NCI-H2081 treated with DMSO at 0.1 percent for 48 hours (cell line): ENCODE results near the gene FNIP2.
"Not testable (repeated sequence)": the region's sequence is repeated elsewhere in the genome, so short reads cannot be mapped to it uniquely, and the experiment has no call there.

ENCODE experiments used
- DNase-seq: peaks from one replicate; lab custom pipeline; 2025; lab: John Stamatoyannopoulos, UW

The FNIP2 gene

DNA sequence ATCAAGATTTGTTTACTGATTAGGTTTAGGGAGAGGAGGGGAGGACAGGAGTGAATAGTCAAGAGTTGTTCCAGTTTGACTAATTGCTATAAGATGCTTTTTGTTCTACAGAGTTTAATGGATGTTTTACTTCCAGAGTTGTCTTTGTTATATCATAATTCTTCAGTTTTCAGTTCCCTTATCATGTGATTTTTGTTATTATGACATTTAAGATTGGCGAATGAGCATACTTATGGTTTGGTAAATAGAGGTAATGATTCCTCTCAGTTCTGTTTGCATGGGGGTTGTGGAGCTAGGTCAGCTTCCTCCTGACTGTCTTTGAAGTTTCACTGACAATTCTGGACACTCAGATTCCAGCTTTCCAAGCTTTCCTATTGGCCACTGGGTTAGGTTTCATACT is 24.6 kb downstream of the FNIP2 start:
- not testable (repeated sequence) for DNase-seq

GRCh38 chr4:158796370-158797140 is 27.7 kb downstream of the FNIP2 start:
- DNase-seq, result no peak

- no peak for DNase-seq
Observed at GRCh38 chr4:158798062-158798461, 29.2 kb downstream of the FNIP2 start.

DNA sequence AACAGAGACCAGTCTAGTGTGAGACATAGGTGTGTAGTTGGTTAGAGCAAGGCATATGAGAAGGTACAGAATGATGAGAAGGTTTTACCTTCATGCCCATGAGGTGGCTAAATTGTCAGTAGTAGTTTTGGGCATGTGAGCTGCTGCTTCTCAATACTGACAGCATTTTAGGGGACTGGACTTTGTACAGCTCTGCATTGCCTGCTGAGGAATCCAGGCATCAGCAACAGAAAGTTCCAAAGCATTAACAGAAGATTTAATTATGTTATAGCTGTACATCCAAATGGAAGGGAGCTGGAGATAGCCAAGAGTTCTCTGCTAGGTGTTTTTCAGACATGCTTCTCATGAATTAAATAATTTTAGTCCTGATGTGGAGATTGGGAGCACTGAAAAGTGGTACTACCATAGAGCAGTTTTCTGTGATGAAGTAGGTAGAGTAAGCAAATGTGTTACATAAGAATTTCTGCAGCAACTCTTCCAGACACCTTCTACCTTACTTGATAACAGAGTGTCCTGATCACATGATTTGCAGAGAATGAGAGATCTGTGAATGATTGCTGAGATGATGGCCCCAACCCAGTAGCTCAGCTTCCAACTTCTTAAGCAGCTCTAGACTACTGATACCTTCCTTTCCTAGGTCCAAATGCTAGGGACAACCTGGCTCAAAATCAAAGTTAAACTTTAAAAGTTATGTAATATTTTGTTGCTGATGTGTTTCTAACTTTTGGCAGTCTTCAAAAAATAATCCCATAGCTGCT is 30.4 kb downstream of the FNIP2 start:
- no peak for DNase-seq

DNA sequence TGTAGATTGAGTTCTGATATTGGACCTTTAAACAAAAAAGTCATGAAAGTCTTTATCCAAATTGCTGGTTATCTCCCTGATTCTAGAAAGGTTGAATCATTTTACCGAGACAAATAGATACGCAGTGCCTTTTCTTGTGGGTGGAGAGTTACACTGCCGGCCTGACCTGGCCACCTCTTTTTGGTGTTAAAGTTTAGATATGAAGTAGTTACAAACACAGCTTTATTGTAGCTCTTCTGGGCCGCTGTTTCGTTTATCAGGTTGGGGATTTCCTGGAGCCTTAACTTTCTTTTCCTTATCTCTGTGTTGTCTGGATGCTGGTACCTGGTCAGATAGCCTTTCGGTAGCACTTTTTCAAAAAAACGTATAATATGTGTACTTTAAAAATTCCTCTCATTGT is 31.0 kb downstream of the FNIP2 start:
- no peak for DNase-seq

GRCh38 chr4:158801066-158801465 is 32.2 kb downstream of the FNIP2 start:
- no peak for DNase-seq

- no peak for DNase-seq
Observed at GRCh38 chr4:158801677-158802076, 32.9 kb downstream of the FNIP2 start.

DNA sequence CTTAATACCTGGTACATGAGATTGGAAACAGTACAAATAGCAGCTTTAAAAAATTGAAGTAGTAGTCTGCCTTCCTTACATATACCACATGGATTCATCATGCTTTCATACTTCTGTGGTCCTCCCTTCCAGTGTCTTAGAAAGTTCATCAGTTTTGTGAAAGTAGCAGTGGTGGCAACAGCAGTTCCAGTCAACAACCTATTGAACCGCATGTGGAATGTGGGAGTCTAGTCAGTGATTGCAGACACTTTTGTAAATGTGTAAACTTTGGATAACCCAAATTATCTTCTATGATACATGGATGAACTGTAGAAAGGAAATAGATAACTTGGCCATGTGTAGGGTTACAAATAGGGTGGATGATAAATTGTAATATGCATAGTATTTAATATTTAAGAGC is 34.1 kb downstream of the FNIP2 start:
- no peak for DNase-seq

GRCh38 chr4:158805635-158806471 is 37.0 kb downstream of the FNIP2 start:
- no peak for DNase-seq

GRCh38 chr4:158807691-158808090 is 38.9 kb downstream of the FNIP2 start:
- DNase-seq, result no peak

GRCh38 chr4:158808399-158808798 is 39.6 kb downstream of the FNIP2 start:
- no peak for DNase-seq

- DNase-seq, result not testable (repeated sequence)
Observed at GRCh38 chr4:158809208-158809607, 40.4 kb downstream of the FNIP2 start.

- DNase-seq, result no peak
Observed at GRCh38 chr4:158809611-158810486, 41.0 kb downstream of the FNIP2 start.

DNA sequence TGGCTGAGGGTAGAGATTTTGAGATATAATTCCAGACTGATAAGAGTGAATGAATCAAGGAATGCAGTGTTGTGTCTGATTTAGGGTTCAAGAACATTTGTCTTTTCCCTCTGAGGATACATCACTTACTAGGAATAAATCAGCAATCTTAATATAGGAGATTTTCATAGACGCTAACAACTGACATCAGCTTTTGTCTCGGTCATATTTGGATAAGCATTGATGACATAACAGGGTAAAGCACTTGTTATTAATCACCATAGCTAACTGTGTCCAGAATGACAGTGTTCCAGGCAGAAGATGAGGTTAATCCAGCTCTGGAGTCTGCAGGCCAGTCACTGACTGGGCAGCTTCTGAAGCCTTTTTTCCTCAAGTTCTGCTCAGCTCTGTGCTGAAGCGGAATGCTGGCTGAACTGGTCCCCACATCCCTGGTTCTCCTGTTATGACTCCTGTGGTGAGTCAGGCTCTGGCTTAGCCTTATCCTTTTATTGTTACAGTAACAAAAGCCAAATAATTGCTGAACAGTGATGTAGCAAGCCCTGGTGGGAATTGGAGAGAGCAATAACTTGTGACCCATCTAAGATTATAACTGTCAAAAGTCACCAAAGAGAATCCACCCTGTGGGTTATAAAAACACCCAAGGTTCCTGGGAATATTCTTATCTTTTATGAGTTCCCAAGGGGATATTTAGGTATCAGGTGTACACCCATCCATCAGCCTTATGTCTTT is 41.8 kb downstream of the FNIP2 start:
- no peak for DNase-seq

DNA sequence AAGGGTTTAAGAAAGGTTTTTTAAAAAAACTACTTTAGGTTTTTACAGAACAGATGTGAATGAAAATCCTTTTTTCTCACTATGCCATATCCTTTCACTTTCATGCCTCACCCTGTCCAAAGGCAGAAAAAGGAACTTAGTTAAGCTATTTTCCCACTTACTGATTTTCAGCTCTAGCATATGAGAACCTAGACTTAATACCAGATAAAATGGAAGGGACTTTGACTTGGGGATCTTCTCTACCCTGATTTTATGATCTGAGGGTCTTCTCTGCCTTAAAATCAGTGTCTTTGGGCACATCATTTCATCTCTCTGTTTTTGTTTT is 42.4 kb downstream of the FNIP2 start:
- DNase-seq, result no peak

DNA sequence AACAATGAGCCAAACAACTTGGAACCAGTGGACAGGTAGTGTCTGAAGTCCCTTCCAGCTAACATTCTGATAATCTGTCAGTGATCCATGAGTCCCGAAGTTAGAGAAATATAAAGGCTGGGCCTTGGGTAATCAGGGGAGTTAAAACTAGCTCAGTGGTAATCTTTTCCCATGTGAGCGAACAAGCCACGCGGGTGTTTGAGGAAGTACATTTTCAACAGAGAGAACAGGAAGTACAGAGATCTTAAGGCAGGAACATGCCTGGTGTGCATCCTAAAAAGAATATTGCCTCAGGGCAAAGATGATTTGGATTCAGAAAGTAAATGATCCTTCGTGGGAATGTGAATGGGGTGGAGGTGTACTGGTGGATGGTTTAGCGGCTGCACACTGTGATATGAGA is 42.9 kb downstream of the FNIP2 start:
- no peak for DNase-seq

DNA sequence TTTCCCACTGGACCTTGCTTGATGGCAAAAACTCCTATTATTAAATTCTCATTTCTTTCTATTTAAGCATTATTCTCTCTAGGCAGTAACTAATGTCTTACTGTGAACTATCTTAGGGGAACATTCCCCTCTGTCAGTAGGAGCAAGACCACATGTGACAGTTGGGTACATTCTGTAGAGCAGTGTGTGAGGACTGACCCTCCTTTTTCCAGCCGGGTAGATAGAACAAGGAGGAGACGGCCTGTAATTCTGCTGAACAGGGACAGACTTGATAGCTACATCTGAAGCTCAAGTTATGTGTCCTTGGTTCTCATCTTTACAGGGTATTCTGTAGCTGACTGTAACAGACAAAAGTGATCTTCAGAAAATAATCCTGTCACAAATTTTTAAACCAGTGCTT is 43.3 kb downstream of the FNIP2 start:
- DNase-seq, result no peak

DNA sequence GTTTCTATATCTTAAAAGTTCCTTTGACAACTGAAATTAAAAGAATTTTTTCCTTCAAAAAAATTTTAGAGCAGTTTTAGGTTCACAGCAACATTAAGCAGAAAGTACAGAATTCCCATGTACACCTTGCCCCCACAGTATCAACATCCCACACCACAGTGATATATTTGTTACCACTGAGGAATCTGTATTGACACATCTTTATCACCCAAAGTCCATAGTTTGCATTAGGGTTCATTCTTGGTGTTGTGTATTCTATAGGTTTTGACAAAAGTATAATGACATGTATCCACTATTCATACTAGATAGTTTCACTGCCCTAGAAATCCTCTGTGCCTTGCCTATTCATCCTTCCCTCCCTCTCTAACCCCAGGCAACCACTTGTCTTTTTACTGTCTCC is 43.7 kb downstream of the FNIP2 start:
- no peak for DNase-seq

DNA sequence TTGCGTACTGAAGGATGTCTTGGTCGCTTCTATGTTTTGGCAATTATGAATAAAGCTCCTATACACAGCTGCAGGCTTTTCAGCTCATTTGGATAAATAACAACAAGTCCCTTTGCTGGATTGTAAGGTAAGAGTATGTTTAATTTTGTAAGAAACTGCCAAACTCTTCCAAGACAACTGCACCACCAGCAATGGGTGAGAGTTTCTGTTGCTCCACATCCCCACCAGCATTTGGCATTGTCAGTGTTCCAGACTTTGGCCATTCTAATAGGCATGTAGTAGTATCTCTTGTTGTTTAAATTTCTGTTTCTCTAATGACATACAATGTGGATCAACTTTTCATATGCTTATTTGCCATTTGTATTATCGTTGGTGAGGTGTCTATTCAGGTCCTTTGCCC is 44.3 kb downstream of the FNIP2 start:
- no peak for DNase-seq

DNA sequence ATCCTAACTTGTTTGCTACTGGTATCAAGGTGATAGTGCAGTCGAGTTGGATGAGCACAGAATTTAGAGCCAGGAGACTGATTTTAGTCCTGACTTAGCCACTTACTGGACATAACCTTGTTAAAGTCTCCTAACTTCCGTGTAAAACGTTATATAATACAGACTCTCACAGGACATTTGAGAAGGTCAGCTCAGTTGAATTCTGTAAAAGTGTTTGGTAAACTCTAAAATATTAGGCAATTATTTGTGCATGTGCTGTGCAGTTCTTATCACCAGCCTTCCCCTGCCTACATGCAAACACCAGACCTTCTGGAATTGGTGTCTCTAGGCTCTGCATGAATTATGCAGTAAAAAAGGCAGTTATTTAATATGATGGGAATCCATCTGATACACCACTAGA is 45.4 kb downstream of the FNIP2 start:
- no peak for DNase-seq
